ENCODE measurements around the gene KLHL24. TPM values are rescaled to one million over a fixed set of nuclear protein-coding genes. Genes with fewer than 3 reads are reported as not detected.

The KLHL24 gene
- total and polyA plus RNA-seq, 2 experiments from 2014 or later: 8.2 to 51.0 TPM

- Histone ChIP-seq H3K79me2 (replicated peaks; ENCODE audit: insufficient read depth) (peaks cover 19% of the 10 kb centered on the region), H3K27ac (ENCODE audit: low read depth) (no peak overlapping the region), H2AFZ (no peak overlapping the region), H3K4me1 (ENCODE audit: insufficient read depth) (no peaks in the 10 kb centered on the region), H3K4me2 (no peak overlapping the region), H3F3A (replicated peaks; ENCODE audit: low read depth) (no peaks in the 10 kb centered on the region), H4K20me1 (replicated peaks; ENCODE audit: insufficient read depth) (peaks cover 3% of the 10 kb centered on the region; the same call in 1 of the 2 replicates), H3K9me2 (ENCODE audit: insufficient read depth) (no peaks in the 10 kb centered on the region), H3K27me3 (ENCODE audit: insufficient read depth) (no peaks in the 10 kb centered on the region), H3K36me3 (ENCODE audit: insufficient read depth) (peaks cover 38% of the 10 kb centered on the region), H3K4me3 (no peak overlapping the region)
- Mint-ChIP-seq H3K36me3 (ENCODE audit: low read depth) (peaks cover 85% of the 10 kb centered on the region), H3K27me3 (ENCODE audit: insufficient read depth, low read depth, poor library complexity) (peaks cover 2% of the 10 kb centered on the region), H3K4me3 (no peak overlapping the region), H3K9me3 (no peaks in the 10 kb centered on the region), H3K4me1 (no peaks in the 10 kb centered on the region), H3K27ac (no peak overlapping the region)
- ATAC-seq (no peak), DNase-seq (ENCODE audit: low spot score) (no peak)
- TF ChIP-seq ZNF331 (CRISPR knock-in tag; IDR thresholded peaks at IDR 0.05; ENCODE audit: low read depth) (no peak), POLR2AphosphoS5 (IDR thresholded peaks at IDR 0.05; ENCODE audit: low read depth) (no peak), ZNF114 (CRISPR knock-in tag; IDR thresholded peaks at IDR 0.05) (no peak), NANOG (IDR thresholded peaks at IDR 0.05; ENCODE audit: borderline replicate concordance) (no peak), EZH2phosphoT487 (IDR thresholded peaks at IDR 0.05; ENCODE audit: unreplicated experiment) (no peak), JUNB (IDR thresholded peaks at IDR 0.05; ENCODE audit: unreplicated experiment) (no peak), STAT1 (IDR thresholded peaks at IDR 0.05; ENCODE audit: unreplicated experiment) (no peak), EZH2 (IDR thresholded peaks at IDR 0.05; ENCODE audit: low read depth, unreplicated experiment) (no peak), CREB1 (CRISPR knock-in tag; IDR thresholded peaks at IDR 0.05; ENCODE audit: low read depth) (no peak)
- TF ChIP-seq, protein P1, sequence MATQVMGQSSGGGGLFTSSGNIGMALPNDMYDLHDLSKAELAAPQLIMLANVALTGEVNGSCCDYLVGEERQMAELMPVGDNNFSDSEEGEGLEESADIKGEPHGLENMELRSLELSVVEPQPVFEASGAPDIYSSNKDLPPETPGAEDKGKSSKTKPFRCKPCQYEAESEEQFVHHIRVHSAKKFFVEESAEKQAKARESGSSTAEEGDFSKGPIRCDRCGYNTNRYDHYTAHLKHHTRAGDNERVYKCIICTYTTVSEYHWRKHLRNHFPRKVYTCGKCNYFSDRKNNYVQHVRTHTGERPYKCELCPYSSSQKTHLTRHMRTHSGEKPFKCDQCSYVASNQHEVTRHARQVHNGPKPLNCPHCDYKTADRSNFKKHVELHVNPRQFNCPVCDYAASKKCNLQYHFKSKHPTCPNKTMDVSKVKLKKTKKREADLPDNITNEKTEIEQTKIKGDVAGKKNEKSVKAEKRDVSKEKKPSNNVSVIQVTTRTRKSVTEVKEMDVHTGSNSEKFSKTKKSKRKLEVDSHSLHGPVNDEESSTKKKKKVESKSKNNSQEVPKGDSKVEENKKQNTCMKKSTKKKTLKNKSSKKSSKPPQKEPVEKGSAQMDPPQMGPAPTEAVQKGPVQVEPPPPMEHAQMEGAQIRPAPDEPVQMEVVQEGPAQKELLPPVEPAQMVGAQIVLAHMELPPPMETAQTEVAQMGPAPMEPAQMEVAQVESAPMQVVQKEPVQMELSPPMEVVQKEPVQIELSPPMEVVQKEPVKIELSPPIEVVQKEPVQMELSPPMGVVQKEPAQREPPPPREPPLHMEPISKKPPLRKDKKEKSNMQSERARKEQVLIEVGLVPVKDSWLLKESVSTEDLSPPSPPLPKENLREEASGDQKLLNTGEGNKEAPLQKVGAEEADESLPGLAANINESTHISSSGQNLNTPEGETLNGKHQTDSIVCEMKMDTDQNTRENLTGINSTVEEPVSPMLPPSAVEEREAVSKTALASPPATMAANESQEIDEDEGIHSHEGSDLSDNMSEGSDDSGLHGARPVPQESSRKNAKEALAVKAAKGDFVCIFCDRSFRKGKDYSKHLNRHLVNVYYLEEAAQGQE (IDR thresholded peaks at IDR 0.05; ENCODE audit: unreplicated experiment): no peak
- TF ChIP-seq, protein P2, sequence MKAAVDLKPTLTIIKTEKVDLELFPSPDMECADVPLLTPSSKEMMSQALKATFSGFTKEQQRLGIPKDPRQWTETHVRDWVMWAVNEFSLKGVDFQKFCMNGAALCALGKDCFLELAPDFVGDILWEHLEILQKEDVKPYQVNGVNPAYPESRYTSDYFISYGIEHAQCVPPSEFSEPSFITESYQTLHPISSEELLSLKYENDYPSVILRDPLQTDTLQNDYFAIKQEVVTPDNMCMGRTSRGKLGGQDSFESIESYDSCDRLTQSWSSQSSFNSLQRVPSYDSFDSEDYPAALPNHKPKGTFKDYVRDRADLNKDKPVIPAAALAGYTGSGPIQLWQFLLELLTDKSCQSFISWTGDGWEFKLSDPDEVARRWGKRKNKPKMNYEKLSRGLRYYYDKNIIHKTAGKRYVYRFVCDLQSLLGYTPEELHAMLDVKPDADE (IDR thresholded peaks at IDR 0.05): no peak
- TF ChIP-seq, protein P3, sequence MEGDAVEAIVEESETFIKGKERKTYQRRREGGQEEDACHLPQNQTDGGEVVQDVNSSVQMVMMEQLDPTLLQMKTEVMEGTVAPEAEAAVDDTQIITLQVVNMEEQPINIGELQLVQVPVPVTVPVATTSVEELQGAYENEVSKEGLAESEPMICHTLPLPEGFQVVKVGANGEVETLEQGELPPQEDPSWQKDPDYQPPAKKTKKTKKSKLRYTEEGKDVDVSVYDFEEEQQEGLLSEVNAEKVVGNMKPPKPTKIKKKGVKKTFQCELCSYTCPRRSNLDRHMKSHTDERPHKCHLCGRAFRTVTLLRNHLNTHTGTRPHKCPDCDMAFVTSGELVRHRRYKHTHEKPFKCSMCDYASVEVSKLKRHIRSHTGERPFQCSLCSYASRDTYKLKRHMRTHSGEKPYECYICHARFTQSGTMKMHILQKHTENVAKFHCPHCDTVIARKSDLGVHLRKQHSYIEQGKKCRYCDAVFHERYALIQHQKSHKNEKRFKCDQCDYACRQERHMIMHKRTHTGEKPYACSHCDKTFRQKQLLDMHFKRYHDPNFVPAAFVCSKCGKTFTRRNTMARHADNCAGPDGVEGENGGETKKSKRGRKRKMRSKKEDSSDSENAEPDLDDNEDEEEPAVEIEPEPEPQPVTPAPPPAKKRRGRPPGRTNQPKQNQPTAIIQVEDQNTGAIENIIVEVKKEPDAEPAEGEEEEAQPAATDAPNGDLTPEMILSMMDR (conservative IDR thresholded peaks at IDR 0.05; ENCODE audit: low read depth in 2 of 2): no peak
- TF ChIP-seq, protein P4, sequence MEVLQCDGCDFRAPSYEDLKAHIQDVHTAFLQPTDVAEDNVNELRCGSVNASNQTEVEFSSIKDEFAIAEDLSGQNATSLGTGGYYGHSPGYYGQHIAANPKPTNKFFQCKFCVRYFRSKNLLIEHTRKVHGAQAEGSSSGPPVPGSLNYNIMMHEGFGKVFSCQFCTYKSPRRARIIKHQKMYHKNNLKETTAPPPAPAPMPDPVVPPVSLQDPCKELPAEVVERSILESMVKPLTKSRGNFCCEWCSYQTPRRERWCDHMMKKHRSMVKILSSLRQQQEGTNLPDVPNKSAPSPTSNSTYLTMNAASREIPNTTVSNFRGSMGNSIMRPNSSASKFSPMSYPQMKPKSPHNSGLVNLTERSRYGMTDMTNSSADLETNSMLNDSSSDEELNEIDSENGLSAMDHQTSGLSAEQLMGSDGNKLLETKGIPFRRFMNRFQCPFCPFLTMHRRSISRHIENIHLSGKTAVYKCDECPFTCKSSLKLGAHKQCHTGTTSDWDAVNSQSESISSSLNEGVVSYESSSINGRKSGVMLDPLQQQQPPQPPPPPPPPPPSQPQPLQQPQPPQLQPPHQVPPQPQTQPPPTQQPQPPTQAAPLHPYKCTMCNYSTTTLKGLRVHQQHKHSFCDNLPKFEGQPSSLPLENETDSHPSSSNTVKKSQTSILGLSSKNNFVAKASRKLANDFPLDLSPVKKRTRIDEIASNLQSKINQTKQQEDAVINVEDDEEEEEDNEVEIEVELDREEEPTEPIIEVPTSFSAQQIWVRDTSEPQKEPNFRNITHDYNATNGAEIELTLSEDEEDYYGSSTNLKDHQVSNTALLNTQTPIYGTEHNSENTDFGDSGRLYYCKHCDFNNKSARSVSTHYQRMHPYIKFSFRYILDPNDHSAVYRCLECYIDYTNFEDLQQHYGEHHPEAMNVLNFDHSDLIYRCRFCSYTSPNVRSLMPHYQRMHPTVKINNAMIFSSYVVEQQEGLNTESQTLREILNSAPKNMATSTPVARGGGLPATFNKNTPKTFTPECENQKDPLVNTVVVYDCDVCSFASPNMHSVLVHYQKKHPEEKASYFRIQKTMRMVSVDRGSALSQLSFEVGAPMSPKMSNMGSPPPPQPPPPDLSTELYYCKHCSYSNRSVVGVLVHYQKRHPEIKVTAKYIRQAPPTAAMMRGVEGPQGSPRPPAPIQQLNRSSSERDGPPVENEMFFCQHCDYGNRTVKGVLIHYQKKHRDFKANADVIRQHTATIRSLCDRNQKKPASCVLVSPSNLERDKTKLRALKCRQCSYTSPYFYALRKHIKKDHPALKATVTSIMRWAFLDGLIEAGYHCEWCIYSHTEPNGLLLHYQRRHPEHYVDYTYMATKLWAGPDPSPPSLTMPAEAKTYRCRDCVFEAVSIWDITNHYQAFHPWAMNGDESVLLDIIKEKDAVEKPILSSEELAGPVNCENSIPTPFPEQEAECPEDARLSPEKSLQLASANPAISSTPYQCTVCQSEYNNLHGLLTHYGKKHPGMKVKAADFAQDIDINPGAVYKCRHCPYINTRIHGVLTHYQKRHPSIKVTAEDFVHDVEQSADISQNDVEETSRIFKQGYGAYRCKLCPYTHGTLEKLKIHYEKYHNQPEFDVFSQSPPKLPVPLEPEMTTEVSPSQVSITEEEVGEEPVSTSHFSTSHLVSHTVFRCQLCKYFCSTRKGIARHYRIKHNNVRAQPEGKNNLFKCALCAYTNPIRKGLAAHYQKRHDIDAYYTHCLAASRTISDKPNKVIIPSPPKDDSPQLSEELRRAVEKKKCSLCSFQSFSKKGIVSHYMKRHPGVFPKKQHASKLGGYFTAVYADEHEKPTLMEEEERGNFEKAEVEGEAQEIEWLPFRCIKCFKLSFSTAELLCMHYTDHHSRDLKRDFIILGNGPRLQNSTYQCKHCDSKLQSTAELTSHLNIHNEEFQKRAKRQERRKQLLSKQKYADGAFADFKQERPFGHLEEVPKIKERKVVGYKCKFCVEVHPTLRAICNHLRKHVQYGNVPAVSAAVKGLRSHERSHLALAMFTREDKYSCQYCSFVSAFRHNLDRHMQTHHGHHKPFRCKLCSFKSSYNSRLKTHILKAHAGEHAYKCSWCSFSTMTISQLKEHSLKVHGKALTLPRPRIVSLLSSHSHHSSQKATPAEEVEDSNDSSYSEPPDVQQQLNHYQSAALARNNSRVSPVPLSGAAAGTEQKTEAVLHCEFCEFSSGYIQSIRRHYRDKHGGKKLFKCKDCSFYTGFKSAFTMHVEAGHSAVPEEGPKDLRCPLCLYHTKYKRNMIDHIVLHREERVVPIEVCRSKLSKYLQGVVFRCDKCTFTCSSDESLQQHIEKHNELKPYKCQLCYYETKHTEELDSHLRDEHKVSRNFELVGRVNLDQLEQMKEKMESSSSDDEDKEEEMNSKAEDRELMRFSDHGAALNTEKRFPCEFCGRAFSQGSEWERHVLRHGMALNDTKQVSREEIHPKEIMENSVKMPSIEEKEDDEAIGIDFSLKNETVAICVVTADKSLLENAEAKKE (CRISPR knock-in tag; IDR thresholded peaks at IDR 0.05): no peak
Measured at GRCh38 chr3:183731611-183732010, 96.2 kb downstream of the KLHL24 start.
